Adipose tissue (tissue), 3 donors: ENCODE measurements around the gene EGR4. TPM values are rescaled to one million over a fixed set of nuclear protein-coding genes. Genes with fewer than 3 reads are reported as not detected.
"Not testable (repeated sequence)": the region's sequence is repeated elsewhere in the genome, so short reads cannot be mapped to it uniquely, and the experiment has no call there.

ENCODE experiments used
- H3K27ac ChIP-seq: one replicate; pipeline ENCODE4 v1.5.1; 2013; ENCODE audit warnings: low read depth, low read length
- WGBS, 3 donors: extraction: QIAGEN DNeasy Blood & Tissue Kit; methylation state at CpG; one replicate each; pipeline ENCODE4 v1.1.7; 2013; 5-methylcytosine and 5-hydroxymethylcytosine counted together
- polyA plus RNA-seq, 3 donors: library from polyadenylated mRNA; stranded (reverse); fragments of 200-250 nt; gene quantifications; one replicate each; pipeline ENCODE4 v1.2.3, GENCODE V29; 2013
- donor health status: healthy with polysubstance abuse.
- donor health status: Bipolar disorder and iron deficiency.
- donor health status: healthy.

The EGR4 gene
- polyA plus RNA-seq, 3 donors = 0.05 to 0.28 TPM; not detected in 1

DNA sequence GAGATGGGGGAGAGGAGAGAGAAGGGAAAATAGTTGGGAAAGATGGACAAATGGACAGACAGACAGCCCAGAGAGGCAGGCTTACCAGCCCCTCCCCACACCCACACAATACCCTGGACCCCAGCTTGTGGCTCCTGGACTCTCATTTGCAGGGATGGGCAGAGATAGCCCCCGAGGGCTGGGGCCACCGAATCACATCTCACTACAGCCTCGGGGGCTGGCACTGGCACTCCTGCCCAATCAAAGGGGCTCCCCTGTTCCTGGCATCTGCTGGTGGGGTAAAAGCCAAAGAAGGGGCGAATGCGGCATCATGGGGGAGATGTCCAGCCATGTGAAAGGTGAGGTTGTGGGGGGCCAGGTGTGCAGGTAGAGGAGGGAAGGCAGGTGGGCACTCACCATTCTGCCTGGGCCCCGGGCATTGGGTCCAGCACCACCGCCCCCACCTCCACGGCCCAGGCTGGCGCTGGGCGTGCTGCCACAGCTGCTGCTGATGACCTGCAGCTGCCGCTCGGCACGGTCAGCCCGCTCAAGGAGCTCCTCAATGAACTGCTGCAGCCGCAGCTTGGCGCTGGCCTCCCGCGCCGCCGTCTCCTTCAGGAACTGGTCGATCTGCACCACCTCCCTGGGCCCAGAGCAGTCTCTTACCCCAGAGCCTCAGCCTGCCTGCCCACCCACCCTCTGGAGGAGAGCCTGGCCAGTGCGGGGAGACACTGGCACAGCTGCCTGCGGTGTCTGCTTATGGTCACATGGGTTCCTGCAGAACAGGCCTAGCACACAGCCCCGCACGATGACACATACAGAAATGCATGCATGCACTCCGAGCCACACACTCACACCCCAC, 27.1 kb downstream of the EGR4 start:
- 90 to 92% (median 92%) methylated on average over 21 to 26 of the region's 26 CpGs for WGBS, 3 donors
- no peak overlapping the region for H3K27ac ChIP-seq

DNA sequence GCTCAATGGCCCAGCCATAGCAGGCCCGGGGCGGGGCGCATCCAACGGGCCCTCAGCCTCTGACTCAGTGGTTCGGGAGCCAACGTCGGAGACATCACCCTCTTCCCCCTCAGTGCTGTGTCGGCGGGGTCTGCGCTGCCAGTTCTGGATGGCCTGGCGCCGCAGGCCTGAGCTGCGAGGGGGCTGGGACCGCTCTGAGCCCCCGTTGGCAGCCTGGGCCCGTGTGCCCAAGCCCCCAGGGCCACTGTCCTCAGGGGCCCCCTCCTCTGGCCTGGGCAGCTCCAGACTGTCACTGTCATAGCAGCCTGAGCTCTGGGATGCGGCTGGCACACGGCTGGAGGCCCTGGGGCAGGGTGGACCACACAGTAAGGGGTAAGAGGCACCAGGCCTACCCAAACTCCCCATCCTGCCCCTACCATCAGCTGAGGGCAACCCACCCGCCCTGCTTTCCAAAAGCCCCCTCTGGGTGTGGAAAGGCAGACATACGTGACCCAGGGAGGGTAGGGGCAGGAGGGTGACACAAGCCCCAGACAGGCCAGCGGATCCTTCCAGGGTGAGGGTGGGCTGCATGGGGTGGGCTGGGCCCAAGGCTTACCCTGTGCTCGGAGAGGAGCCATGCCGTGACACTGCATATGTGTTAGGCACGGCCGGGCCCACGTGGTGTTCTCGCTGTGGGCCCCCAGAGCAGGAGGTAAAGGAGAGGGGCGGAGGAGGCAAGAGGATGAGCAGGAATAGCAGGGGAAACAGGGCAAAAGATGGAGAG, 27.9 kb downstream of the EGR4 start:
- H3K27ac ChIP-seq = no peak overlapping the region
- 90 to 96% (median 93%) methylated on average over 24 to 28 of the region's 28 CpGs for WGBS, 3 donors

DNA sequence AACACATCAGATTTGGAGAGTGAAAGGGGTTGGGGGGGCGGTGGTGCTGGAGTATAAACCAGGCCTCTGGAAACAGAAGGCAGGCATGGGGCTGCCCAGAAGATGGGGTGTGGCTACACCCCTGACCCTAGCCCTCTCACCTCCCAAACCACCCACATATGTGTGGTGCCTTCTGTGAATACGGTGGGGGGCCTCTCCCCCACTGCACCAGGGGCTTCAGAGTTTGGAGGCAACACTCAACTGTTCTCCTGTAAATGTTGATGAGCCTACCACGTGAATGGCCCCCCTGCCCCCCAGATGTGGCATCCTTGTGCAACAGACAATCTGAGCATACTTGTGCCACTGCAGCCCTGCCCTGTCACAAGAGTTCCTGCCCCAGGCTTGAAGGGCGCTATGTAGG, 28.6 kb downstream of the EGR4 start:
- 82 to 88% (median 83%) methylated on average over 4 of the region's 4 CpGs for WGBS, 3 donors
- H3K27ac ChIP-seq = no peak overlapping the region

DNA sequence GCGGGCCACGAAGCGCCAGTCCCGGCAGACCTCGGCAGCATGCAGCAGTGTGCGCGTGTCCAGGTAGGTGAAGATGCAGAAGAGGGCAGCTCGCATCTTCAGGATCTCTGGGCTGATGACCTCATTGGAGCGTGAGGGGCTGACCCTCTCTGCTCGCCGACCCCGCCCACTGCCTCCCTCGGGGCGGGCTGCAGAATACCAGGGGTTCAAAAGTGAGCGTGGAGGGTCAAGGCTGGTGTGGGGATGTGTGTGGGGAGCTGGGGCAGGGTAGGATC, 29.1 kb downstream of the EGR4 start:
- WGBS, 3 donors = 90 to 93% (median 91%) methylated on average over 15 of the region's 15 CpGs
- H3K27ac ChIP-seq = no peak overlapping the region

DNA sequence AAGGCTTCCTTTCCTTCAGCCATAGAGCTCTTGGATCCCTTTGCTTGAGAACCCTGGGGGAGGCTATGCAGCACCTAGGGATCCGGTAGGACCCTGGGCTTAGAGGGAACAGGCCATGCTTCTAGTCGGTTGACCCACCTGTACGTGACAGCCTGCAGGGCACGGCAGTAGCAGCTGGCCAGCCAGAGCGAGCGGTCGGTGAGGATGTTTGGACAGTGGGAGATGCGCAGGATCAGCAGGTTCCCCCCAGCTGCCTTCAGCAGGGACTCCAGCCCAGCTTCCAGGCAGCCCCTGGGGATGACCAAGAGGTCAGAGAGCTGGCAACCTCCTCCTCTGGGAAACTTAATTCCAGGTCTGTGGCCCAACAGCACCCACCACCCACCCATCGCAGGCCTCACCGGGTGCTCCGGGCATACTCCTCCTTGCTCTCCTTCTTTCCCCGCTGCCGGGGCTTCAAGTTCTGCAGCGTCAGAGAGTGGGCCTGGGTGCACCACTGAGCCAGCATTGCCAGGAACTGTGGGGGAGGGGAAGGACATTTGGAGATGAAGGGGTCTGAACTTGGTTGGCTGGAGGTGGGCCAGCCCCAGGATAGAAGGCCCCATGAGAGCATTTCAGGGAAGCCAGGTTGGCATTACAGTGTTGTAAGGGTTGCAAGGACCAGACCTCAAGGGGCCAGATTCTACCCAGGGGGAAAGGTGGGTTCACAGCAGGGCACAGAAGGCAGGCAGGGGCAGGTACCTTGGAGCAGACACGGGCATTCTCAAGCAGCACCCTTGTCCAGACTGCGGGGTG, 29.6 kb downstream of the EGR4 start:
- no peak overlapping the region for H3K27ac ChIP-seq
- WGBS, 3 donors = 92 to 93% (median 93%) methylated on average over 16 of the region's 16 CpGs

DNA sequence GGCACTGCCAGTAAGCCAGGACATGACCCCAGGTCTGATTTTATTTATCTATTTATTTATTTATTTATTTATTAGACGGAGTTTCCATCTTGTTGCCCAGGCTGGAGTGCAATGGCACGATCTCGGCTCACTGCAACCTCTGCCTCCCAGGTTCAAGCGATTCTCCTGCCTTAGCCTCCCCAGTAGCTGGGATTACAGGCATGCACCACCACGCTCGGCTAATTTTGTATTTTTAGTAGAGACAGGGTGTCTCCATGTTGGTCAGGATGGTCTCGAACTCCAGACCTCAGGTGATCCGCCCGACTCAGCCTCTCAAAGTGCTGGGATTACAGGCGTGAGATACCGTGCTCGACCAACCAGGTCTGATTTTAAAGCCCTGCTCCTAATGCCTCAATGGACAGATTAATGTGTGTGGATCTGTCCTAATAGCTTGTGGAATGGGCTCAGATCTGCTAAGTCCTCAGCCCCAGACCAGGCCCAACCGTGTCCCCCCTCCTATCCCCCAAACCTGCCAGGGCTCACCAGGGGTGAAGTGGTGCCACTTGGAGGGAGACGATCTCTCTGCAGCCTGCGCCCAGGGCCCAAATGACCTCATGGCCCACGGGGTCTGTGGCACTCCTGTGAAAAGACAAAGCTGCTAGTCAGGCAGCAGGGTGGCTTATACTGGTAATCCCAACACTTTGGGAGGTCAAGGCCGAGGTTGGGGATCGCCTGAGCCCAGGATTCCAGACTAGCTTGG, 30.5 kb downstream of the EGR4 start:
- not testable (repeated sequence) for H3K27ac ChIP-seq
- WGBS, 3 donors = 88 to 94% (median 92%) methylated on average over 18 of the region's 18 CpGs

DNA sequence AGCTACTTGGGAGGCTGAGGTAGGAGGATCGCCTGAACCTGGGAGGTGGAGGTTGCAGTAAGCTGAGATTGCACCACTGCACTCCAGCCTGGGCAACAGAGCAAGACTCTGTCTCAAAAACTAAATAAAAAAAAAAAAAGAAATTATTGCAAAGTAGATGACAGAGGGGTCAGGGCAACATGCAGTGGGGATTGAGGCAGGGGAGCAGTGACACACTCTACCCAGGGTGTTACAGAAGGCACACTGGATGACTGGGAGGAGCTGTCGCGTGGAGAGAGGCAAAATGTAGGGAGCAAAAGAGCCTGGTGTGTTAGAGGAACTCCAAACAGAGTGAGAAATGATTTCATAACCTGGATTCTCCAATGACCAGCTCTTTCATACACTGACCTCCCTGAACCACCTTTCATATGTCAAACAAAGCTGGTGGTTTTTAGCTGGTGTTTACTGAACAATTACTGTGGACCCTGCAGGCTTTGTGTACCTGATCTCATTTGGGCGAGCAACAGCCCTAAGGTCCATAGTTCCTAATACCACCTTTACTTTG, 31.2 kb downstream of the EGR4 start:
- WGBS, 3 donors = 88 to 94% (median 91%) methylated on average over 4 of the region's 4 CpGs
- H3K27ac ChIP-seq = no peak overlapping the region

DNA sequence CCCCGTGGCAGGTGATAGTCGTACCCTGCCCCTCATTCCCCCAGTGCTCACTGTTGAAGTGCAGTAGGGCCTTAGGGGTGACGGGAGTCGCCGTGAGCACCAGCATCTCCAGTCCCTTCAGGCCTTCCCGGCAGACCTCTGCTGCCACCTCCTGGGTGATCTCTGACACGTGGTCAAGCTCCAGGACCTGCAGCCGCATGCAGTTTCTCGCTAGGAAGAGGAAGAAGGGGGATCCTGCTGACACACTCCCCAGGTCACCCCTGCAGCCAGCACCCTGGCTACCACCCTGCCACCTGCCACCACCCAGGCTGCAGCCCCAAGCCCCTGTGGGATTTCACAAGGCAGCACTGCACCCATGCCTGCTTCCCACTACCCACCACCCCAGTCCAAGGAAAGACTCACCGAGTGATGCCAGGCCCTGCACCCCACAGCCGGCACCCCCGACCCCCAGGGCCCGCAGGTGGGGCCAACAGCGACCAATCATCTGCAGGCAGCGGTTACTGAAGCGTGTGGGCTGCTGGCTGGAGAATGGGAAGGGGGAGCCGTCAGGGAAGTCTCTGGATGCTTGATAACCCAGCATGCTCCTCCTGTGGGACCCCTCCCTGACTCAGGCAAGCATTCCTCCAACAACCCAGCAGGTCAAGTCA, 32.9 kb downstream of the EGR4 start:
- no peak overlapping the region for H3K27ac ChIP-seq
- WGBS, 3 donors = 29 to 46% (median 43%) methylated on average over 17 of the region's 17 CpGs

DNA sequence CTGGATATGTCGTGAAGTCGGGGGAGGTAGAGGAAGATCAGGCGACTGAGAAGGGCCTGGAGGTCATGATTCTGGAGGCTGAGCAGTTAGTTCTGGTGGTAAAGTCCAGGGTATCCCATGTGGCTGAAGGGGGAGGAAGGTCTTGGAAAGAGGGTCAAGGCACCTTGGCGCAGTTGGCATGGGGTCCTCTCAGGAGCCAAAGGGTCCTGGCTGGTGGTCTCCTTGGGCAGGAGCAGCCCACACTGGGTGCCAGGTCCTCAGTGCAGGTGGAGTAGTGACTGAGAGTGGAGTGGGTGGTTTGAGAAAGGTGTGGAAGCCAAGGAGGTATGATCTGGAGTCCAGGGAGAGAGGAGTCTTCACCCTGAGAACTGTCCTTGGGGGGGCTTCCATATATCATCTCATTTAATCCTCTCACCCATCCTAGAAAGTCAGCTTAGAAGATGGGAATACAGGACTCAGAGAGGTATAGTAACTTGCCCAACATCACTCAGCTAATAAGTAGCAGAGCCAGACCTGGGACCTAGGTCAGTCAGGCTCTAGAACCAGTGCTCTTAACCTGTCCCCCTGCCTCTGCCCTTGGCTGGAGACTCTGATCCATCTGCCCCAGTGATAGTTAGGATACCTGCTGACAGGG, 33.5 kb downstream of the EGR4 start:
- WGBS, 3 donors = 77 to 90% (median 82%) methylated on average over 4 of the region's 4 CpGs
- no peak overlapping the region for H3K27ac ChIP-seq

DNA sequence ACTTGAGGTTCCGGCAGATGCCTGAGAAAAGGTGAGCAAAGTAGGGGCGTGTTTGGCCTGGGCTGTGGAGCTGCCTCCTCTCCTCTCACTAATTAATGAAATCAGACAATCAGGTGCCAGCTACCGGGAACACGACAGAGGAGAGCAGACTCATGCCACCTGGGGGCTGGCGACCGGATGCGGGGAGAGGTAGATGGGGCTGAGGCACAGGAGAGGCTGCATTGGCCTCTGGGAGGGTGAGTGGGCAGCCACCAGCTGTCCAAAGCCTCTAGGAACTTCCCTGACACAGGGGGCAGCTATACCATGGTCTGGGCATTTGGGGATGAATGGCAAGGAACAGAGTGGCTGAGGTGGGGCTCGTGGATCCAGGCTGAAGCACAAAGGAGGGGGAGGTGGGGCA, 34.1 kb downstream of the EGR4 start:
- WGBS, 3 donors = 90 to 96% (median 95%) methylated on average over 8 of the region's 8 CpGs
- no peak overlapping the region for H3K27ac ChIP-seq

DNA sequence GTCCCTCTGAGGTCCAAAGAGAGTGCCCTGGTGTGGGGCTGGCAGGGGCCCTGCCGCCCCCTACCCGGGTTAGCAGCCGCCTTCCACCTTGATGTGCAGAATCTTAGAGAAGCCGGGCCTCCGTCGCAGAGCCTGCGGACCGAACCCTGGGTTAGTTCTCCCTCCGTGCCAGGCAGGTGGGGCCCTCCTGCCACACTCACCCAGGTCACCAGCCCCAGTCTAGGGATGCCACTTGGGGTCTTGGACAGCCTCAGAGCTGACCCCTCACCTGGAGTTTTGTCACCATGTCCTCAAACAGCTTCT, 34.5 kb downstream of the EGR4 start:
- 92 to 95% (median 93%) methylated on average over 9 of the region's 9 CpGs for WGBS, 3 donors
- no peak overlapping the region for H3K27ac ChIP-seq

DNA sequence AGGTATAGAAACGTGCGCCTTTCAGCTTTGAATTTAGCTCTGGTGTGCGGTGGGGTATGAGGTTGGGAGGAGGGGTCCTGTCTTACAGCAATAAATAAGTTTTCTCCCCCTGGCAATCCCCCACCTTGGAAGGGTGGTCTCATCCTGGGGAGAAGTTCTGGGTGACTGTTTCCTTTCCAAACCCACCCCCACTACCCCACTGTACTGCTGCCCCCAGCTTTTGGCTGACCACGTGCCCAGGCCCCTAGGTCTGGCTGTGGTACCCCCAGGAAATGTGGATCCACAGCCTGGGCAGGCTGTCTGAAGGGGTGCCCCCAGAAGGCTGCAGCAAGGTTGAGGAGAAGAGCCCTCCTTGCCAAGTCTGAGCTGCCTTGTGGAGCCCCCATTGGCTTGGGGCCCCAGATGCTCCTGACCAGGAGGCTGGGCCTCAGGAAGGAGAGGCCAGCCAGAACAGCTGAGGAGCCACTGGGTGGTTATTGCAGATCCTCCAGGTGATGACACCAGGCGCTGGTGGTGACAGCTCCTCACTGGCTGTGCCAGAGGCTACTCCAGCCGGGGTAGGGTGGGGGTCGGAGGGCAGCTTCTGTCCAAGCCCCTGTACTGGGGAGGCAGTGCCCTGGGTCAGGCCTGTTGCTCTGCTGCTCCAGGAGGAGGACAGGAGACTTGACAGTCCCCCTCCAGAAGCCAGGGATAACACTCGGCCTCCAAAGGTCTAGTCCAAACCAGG, 35.0 kb downstream of the EGR4 start:
- H3K27ac ChIP-seq = no peak overlapping the region
- 83 to 90% (median 88%) methylated on average over 8 of the region's 8 CpGs for WGBS, 3 donors

DNA sequence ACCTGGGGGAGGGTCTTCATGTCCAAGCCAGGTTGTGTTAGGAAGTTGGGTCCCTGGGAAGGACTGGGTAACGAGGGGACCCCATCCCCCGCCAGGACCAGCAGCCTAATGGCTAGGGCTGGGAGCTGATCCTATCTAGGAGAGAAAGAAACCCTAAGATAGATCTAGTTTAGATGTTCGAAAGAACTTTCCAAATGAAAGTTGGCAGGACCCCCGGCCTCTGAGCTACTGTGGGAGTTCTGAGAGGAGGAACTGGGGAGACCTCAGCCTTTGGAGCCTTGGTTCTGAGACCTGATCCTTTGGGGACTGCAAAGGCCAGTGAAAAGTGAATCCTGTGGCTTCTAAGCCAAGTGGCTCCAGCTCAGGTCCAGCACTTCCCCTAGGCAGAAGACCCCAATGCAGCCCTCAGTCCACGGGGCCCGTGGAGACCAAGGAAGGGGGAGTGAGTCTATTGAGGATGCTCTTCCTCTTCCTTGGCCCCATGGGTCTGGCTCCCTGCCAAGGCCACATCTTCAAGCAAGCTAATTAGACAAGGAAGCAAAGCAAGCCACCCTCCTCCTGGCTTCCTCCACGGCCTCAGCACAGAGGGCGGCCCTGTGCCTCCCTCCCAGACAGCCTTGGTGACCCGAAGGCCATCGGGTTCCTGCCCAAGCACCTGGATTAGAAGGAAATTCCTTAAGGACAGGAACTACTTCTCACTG, 35.8 kb downstream of the EGR4 start:
- 54 to 69% (median 61%) methylated on average over 10 of the region's 10 CpGs for WGBS, 3 donors
- no peak overlapping the region for H3K27ac ChIP-seq

DNA sequence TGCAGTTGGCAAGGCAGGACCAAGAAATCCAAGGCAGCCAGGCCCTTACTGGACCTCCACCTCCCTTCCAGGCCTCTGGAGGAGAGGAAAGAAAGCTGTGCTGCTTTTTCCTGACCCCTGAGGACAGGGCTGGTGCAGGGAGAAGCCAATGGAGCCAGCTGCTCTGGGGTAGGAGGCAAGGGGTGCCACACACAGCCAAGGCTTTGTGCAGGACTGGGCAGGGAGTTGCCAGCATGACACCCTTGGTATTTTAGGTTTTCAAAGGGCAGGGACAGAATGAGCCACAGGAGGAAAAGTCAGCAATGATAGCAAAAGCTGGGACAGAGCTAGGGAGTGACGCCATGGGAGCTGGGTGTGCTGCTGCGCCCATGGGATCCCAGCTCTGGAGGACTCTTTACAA, 36.3 kb downstream of the EGR4 start:
- no peak overlapping the region for H3K27ac ChIP-seq
- WGBS, 3 donors = 86 to 100% (median 98%) methylated on average over 2 of the region's 2 CpGs

DNA sequence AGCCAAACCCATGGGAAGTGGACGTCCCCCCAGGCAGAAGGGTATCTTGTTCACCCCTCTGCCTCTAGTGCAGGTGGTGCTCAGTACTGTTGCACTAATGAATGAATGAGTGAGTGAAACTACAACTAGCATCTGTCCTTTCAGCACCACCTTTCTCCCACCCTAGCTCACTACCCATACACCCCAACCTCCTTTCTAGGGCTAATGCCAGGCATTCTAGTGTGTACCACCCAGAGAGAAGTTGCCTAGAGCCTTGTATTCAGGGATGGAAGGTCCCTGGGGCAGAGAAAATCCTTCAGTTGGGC, 36.8 kb downstream of the EGR4 start:
- 50 to 80% (median 70%) methylated on average over 1 of the region's 1 CpG for WGBS, 3 donors
- H3K27ac ChIP-seq = no peak overlapping the region

DNA sequence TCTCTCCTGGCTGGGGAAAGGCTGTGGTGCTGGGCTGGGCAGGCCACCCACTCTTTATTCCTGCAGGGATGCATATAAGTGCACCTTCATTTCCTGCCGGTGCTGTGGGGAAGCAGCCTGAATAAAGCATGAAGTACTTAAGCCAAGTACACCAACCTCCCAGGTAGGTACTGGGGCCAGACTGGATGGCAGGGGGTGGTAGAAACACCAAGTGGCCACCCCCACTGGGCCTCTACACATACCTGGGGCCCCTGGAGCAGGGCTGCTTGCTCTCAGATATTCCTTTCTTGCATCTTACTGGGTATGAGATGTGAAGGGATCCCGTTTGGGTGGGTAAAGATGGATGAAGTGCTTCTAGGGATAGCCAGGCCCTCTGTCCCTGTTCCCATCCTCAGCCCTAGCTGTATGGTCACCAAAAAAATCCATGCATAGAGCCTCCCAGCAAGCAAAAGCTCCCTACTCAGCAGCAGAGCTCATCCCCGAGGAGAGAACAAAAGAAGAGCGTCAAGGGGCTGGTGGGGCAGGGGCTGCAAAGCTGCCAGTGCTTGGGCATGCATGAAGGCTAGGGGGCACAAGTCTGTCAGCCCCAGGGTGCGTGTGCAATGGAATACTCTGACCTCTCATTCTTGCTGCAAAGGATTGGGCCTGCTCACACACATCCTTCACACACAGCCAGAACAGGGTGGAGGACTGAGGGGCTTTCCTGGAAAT, 37.3 kb downstream of the EGR4 start:
- WGBS, 3 donors = 63 to 70% (median 70%) methylated on average over 5 of the region's 5 CpGs
- H3K27ac ChIP-seq = no peak overlapping the region
